GM12878 (cell line): ENCODE measurements around the gene FAM222B. TPM values are rescaled to one million over a fixed set of nuclear protein-coding genes. Genes with fewer than 3 reads are reported as not detected.
A peak's percentile ranks its signal among the peaks of the same experiment; 100 is the strongest.

Source experiments
- ATAC-seq: fragments of 200-7000 bp; cut with Tn5 transposase; 3 replicates; pipeline ENCODE4 v1.9.1; 2020; ENCODE audit warnings: mild to moderate bottlenecking, moderate library complexity
- BruUV-seq: library from RNA; stranded (reverse); fragments of 400-500 nt; replicated peaks from 2 replicates; lab custom pipeline; 2021; lab: Mats Ljungman, UMichigan
- CTCF ChIA-PET: fragments of 300-600 bp; sonication (Branson Sonifier 250); formaldehyde crosslinking; extraction: SDS; loops from one replicate; lab custom pipeline; 2021; ENCODE audit warnings: inconsistent platforms; lab: Yijun Ruan, JAX
- POLR2A ChIA-PET: fragments of 350-600 bp; formaldehyde crosslinking; extraction: SDS; loops from one replicate; lab custom pipeline; 2021; ENCODE audit warnings: inconsistent platforms; lab: Charles Lee
- RAD21 ChIA-PET: fragments of 300-600 bp; sonication (Branson Sonifier 250); formaldehyde crosslinking; loops from one replicate; lab custom pipeline; 2023; ENCODE audit warnings: antibody characterized with exemption; ENCODE audit not compliant: unreplicated experiment; lab: Charles Lee
- SMC1A ChIA-PET: fragments of 300-600 bp; sonication (Branson Sonifier 250); formaldehyde crosslinking; loops from one replicate; lab custom pipeline; 2023; ENCODE audit not compliant: unreplicated experiment, uncharacterized antibody; lab: Charles Lee
- DNase-seq: peaks from one replicate; pipeline ENCODE4 v3.0.0-alpha.2; 2011; ENCODE audit warnings: low read depth, low spot score
- FAIRE-seq: peaks from 3 replicates; lab custom pipeline; 2011; peaks lifted over from hg19 to GRCh38; lab: Jason Lieb, UNC
- H2AFZ ChIP-seq: 2 replicates; pipeline ENCODE4 v1.6.0; 2011; ENCODE audit warnings: low read depth, low read length, control low read depth; ENCODE audit not compliant: control insufficient read depth
- H3K27ac ChIP-seq: 2 replicates; pipeline ENCODE4 v1.5.1; 2011; ENCODE audit warnings: control low read depth; ENCODE audit not compliant: control insufficient read depth, insufficient read depth
- H3K27me3 ChIP-seq, 2 experiments: replicated peaks in 1 of 2; 2 replicates each; pipeline versions ENCODE4 v1.6.0 to v1.6.1; 2011; ENCODE audit warnings: low read length in 1 of 2; ENCODE audit not compliant: control insufficient read depth in 2 of 2, insufficient read depth in 2 of 2
- H3K36me3 ChIP-seq, 2 experiments: 2 replicates each; pipeline ENCODE4 v1.5.1; 2011; ENCODE audit warnings: low read length in 1 of 2; ENCODE audit not compliant: control insufficient read depth in 2 of 2, insufficient read depth in 2 of 2
- H3K4me1 ChIP-seq: 2 replicates; pipeline ENCODE4 v1.6.1; 2011; ENCODE audit warnings: mild to moderate bottlenecking, low read length, moderate library complexity, mixed read lengths; ENCODE audit not compliant: control insufficient read depth, insufficient read depth
- H3K4me2 ChIP-seq: 2 replicates; pipeline ENCODE4 v1.6.0; 2011; ENCODE audit warnings: control low read depth; ENCODE audit not compliant: control insufficient read depth, insufficient read depth
- H3K4me3 ChIP-seq: fragments of 200-600 bp; sonication (generic); 2 replicates; pipeline ENCODE4 v1.5.1; 2016
- H3K79me2 ChIP-seq: 2 replicates; pipeline ENCODE4 v1.6.0; 2011; ENCODE audit warnings: low read length; ENCODE audit not compliant: control insufficient read depth, insufficient read depth
- H3K9ac ChIP-seq: 2 replicates; pipeline ENCODE4 v1.8.0; 2011; ENCODE audit warnings: low read length, control low read depth, mixed read lengths; ENCODE audit not compliant: control insufficient read depth, insufficient read depth
- H3K9me3 ChIP-seq: replicated peaks from 3 replicates; pipeline ENCODE4 v1.5.1; 2011; ENCODE audit warnings: mild to moderate bottlenecking, low read length; ENCODE audit not compliant: control insufficient read depth, insufficient read depth
- H4K20me1 ChIP-seq: 2 replicates; pipeline ENCODE4 v1.6.0; 2011; ENCODE audit not compliant: control insufficient read depth, insufficient read depth
- CREM ChIP-seq: IDR thresholded peaks from 2 replicates; pipeline ENCODE4 v1.6.1; 2014; ENCODE audit warnings: antibody characterized with exemption, low read depth
- ELK1 ChIP-seq: IDR thresholded peaks from 2 replicates; pipeline ENCODE4 v1.6.1; 2012; ENCODE audit warnings: low read depth, low read length, improper control_type of control experiment
- IRF3 ChIP-seq: fragments of 450-650 bp; IDR thresholded peaks from 2 replicates; pipeline ENCODE4 v1.6.1; 2014; ENCODE audit warnings: mild to moderate bottlenecking
- NBN ChIP-seq: fragments of 450-650 bp; IDR thresholded peaks from 2 replicates; pipeline ENCODE4 v1.6.1; 2016
- NR2C2 ChIP-seq: IDR thresholded peaks from 2 replicates; pipeline ENCODE4 v1.6.1; 2011; ENCODE audit warnings: borderline replicate concordance, low read depth; ENCODE audit not compliant: control insufficient read depth, insufficient read length
- NRF1 ChIP-seq: conservative IDR thresholded peaks from 2 replicates; pipeline ENCODE4 v1.6.1; 2011; ENCODE audit warnings: mild to moderate bottlenecking, low read depth, low read length, improper control_type of control experiment
- REST ChIP-seq: IDR thresholded peaks from 2 replicates; pipeline ENCODE4 v1.6.1; 2012; ENCODE audit warnings: mild to moderate bottlenecking, low read depth, low read length
- SMARCA5 ChIP-seq: fragments of 450-650 bp; IDR thresholded peaks from 2 replicates; pipeline ENCODE4 v1.6.1; 2017; ENCODE audit warnings: mild to moderate bottlenecking
- STAT3 ChIP-seq: IDR thresholded peaks from 2 replicates; pipeline ENCODE4 v1.6.1; 2011; ENCODE audit warnings: low read depth, low read length, improper control_type of control experiment
- WRNIP1 ChIP-seq: IDR thresholded peaks from 2 replicates; pipeline ENCODE4 v1.6.1; 2011; ENCODE audit warnings: low read depth, low read length, improper control_type of control experiment, borderline replicate concordance
- ZBED1 ChIP-seq: IDR thresholded peaks from 2 replicates; pipeline ENCODE4 v1.6.1; 2016; ENCODE audit warnings: borderline replicate concordance
- WGBS: methylation state at CpG from one replicate; pipeline ENCODE4 v1.1.6; 2016; ENCODE audit warnings: low lambda C conversion rate; ENCODE audit not compliant: insufficient replicate concordance, insufficient coverage; ENCODE audit errors: missing lambda C conversion rate; 5-methylcytosine and 5-hydroxymethylcytosine counted together
- in situ Hi-C: fragments of 300-500 bp; cut with MboI; formaldehyde crosslinking; loops from 9 replicates; pipeline ENCODE4 v1.14.3; 2018; ENCODE audit warnings: mixed read lengths
- intact Hi-C: fragments of 100-400 bp; cut with micrococcal nuclease; formaldehyde crosslinking; loops from one replicate; pipeline ENCODE4 v1.14.2; 2022; ENCODE audit not compliant: unreplicated experiment
- polyA plus RNA-seq, 11 experiments: library from polyadenylated mRNA; depleted of rRNA in 4 of 11; unstranded in 6 of 11; stranded (reverse) in 5 of 11; fragments of >200 nt; fragmentation: Nextera tagmentation in 4 of 11; fragmentation: Illumina TruSeq in 1 of 11; extraction: Ambion mirVana in 4 of 11; extraction: Trizol in 1 of 11; gene quantifications; 1 replicate in 1 of 11; 2 replicates in 10 of 11; pipeline versions ENCODE4 v1.2.1 to v1.2.3, GENCODE V29; 2011 to 2016; ENCODE audit warnings: inconsistent platforms in 2 of 11, missing spikeins in 2 of 11, low read depth in 1 of 11
- total RNA-seq, 4 experiments: library from RNA; depleted of rRNA in 3 of 4; stranded (reverse); fragments of >200 nt in 3 of 4; fragmentation: Illumina TruSeq in 1 of 4; extraction: Trizol in 1 of 4; gene quantifications; 2 replicates each; pipeline versions ENCODE4 v1.2.1 to v1.2.3, GENCODE V29; 2013 to 2021

Gene FAM222B
- total and polyA plus RNA-seq, 10 of the 15 experiments (the other 5 are each of a cell fraction or from before 2014, with no cell fraction given), result 2.8 to 18.3 (median 6.4) TPM

DNA sequence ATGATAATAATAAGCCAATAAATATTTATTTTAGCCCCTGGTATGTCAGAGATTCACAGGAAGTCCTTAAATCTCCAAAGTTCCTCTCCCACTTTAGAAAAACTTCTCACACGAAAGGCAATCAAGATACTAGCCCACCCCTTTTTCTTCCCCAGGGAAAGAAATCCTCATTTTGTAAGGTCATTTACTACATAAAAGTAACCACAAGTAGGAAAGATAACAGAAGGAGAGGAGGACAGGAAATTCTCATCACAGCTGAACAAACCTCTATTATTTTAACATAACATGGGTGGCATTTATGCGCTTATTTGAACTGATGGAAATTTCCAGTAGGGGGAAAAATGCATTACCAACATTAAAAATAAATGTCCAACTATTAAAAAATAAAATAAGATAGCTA lies 3.4 kb downstream of the FAM222B start:
- in situ Hi-C loops, result no loop called here

More for the DNA sequence above, 3.4 kb downstream of the FAM222B start:
- Histone ChIP-seq H3K79me2 (peaks cover 28% of the 10 kb centered on the region), H3K27ac (no peak overlapping the region), H2AFZ (no peak overlapping the region), H3K27me3 (no peaks in the 10 kb centered on the region), H3K9ac (no peak overlapping the region), H3K4me3 (no peak overlapping the region), H4K20me1 (no peaks in the 10 kb centered on the region), H3K36me3 (no peaks in the 10 kb centered on the region; a peak in 1 of 4 replicates), H3K4me2 (0 out of 2 replicates have a peak overlapping the region, but pooled peaks have one; percentile 3), H3K9me3 (no peaks in the 10 kb centered on the region), H3K4me1 (no peaks in the 10 kb centered on the region)
- DNase-seq (no peak), FAIRE-seq (no peak), ATAC-seq (no peak)
- no peak for TF ChIP-seq NBN
- TF ChIP-seq IRF3, result no peak
- TF ChIP-seq SMARCA5, result no peak
- no peak for TF ChIP-seq ZBED1
- TF ChIP-seq STAT3, result no peak
- no peak for TF ChIP-seq CREM
- TF ChIP-seq NR2C2, result no peak
- no peak for TF ChIP-seq ELK1
- no peak for TF ChIP-seq NRF1
- no peak for TF ChIP-seq WRNIP1
- no peak for TF ChIP-seq REST
- ChIA-PET SMC1A (no interaction called here), RAD21 (interaction anchor here (1.1 kb wide), 1 partner anchor 76 kb away, joined by 5 read pairs; no protein-coding TSS in a partner anchor), CTCF (interaction anchor here (1.6 to 5.7 kb wide), 4 partner anchors 10 to 77 kb away, joined by 4 to 49 read pairs (median 4); no protein-coding TSS in a partner anchor), POLR2A (interaction anchor here (0.6 to 1.5 kb wide), 2 partner anchors 8 to 10 kb away, joined by 3 to 4 read pairs; no protein-coding TSS in a partner anchor)
- 95% methylated on average over 2 of the region's 2 CpGs for WGBS
- intact Hi-C loops, result loop anchor here (10.0 kb wide), 1 partner anchor 54 kb away; no protein-coding TSS in a partner anchor
- no TSS peak for BruUV-seq
